HG03378 (cell line): Measurements from ENCODE around the gene WLS.
"Not testable (repeated sequence)": the region's sequence is repeated elsewhere in the genome, so short reads cannot be mapped to it uniquely, and the experiment has no call there.

Experiments used
- ATAC-seq: cut with Tn5 transposase; IDR thresholded peaks from one replicate; pipeline ENCODE4 v1.9.1; 2021; ENCODE audit warnings: mild to moderate bottlenecking, moderate library complexity; ENCODE audit not compliant: unreplicated experiment

WLS gene

GRCh38 chr1:68168545-68169171 is 63.7 kb downstream of the WLS start:
- ATAC-seq = no peak

GRCh38 chr1:68167211-68167610 is 65.1 kb downstream of the WLS start:
- ATAC-seq = no peak

GRCh38 chr1:68166348-68166747 is 66.0 kb downstream of the WLS start:
- ATAC-seq = no peak

GRCh38 chr1:68165665-68166064 is 66.7 kb downstream of the WLS start:
- no peak for ATAC-seq

- ATAC-seq = no peak
These were observed 67.4 kb downstream of the WLS start for GRCh38 chr1:68164918-68165317.

GRCh38 chr1:68163220-68163619 is 69.1 kb downstream of the WLS start:
- no peak for ATAC-seq

- ATAC-seq = no peak
These were observed 69.6 kb downstream of the WLS start for GRCh38 chr1:68162761-68163160.

GRCh38 chr1:68161672-68162071 is 70.7 kb downstream of the WLS start:
- ATAC-seq = not testable (repeated sequence)

- ATAC-seq = peak; percentile 98
These were observed 71.4 kb downstream of the WLS start for GRCh38 chr1:68160935-68161334.

GRCh38 chr1:68160021-68160420 is 72.3 kb downstream of the WLS start:
- no peak for ATAC-seq

- no peak for ATAC-seq
These were observed 73.5 kb downstream of the WLS start for GRCh38 chr1:68158837-68159236.

GRCh38 chr1:68157416-68157815 is 74.9 kb downstream of the WLS start:
- no peak for ATAC-seq

GRCh38 chr1:68151690-68152089 is 80.6 kb downstream of the WLS start:
- no peak for ATAC-seq

- no peak for ATAC-seq
These were observed 82.4 kb downstream of the WLS start for GRCh38 chr1:68149907-68150306.

GRCh38 chr1:68149110-68149798 is 83.1 kb downstream of the WLS start:
- ATAC-seq = no peak

- no peak for ATAC-seq
These were observed 83.7 kb downstream of the WLS start for GRCh38 chr1:68148631-68149030.

GRCh38 chr1:68147534-68148171 is 84.7 kb downstream of the WLS start:
- no peak for ATAC-seq

- no peak for ATAC-seq
These were observed 86.8 kb downstream of the WLS start for GRCh38 chr1:68145418-68146126.

- no peak for ATAC-seq
These were observed 87.5 kb downstream of the WLS start for GRCh38 chr1:68144856-68145255.

GRCh38 chr1:68143633-68144032 is 88.7 kb downstream of the WLS start:
- no peak for ATAC-seq

- ATAC-seq = no peak
These were observed 89.9 kb downstream of the WLS start for GRCh38 chr1:68142461-68142860.

- ATAC-seq = no peak
These were observed 90.3 kb downstream of the WLS start for GRCh38 chr1:68142036-68142435.
